Measurements from ENCODE around the gene NFATC3. TPM values are rescaled to one million over a fixed set of nuclear protein-coding genes. Genes with fewer than 3 reads are reported as not detected.
"Not testable (repeated sequence)": the region's sequence is repeated elsewhere in the genome, so short reads cannot be mapped to it uniquely, and the experiment has no call there.

The NFATC3 gene
- total RNA-seq, 1 experiment from 2014 or later, result 43.9 TPM

DNA sequence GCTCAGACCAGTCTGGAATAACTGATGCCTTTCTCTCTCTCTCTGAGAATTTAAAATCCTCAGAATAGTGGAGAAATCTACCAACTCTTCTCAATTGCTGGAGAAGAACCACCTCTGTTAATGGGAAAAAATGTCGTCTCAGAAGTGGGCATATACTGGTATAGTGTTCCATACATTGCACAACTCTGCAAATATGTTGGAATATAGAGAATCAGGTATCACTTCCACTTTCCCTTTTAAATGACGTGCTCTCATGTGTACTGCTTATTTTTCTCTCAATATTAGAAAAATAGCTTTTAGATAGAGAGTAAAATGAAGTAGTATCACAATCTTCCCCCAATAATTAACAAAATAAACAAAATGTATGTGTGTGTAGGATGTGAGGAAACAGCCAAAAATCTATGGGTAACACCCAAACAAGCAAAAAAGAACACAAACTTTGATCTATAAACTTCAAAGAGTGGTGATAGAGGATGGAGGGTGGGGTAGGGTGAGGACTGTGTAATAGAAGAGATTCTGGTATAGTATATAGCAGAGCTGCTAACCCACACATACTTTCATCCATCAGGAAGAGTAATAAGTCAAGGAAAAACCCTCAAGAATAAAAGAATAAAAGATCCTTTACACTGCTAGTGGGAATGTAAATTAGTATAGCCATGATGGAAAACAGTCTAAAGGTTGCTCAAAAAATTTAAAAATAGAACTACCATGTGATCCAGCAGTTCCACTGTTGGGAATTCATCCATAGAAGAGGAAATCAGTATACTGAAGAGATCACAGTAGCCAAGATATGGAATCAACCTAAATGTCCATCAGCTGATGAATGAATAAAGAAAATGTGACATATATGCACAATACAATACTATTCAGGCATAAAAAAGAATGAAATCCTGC, 46.9 kb downstream of the NFATC3 start:
- Histone ChIP-seq H3K36me3 (ENCODE audit: control insufficient read depth, insufficient read depth, low read length) (no peaks in the 10 kb centered on the region), H3K27me3 (replicated peaks; ENCODE audit: control insufficient read depth, insufficient read depth, low read length) (no peaks in the 10 kb centered on the region), H3K4me1 (no peaks in the 10 kb centered on the region), H3K9me3 (no peaks in the 10 kb centered on the region), H3K4me3 (ENCODE audit: low read depth, low read length) (no peak overlapping the region)
- DNase-seq, result no peak
- CTCF ChIA-PET, result no interaction called here
- H3K4me3 Mint-ChIP-seq (ENCODE audit: unreplicated experiment), result no peak overlapping the region
- intact Hi-C loops (cut with micrococcal nuclease; ENCODE audit: unreplicated experiment), result no loop called here
- no peaks in the 10 kb centered on the region for H3K36me3 Mint-ChIP-seq (ENCODE audit: insufficient read depth, unreplicated experiment)
- TF ChIP-seq, protein P1, sequence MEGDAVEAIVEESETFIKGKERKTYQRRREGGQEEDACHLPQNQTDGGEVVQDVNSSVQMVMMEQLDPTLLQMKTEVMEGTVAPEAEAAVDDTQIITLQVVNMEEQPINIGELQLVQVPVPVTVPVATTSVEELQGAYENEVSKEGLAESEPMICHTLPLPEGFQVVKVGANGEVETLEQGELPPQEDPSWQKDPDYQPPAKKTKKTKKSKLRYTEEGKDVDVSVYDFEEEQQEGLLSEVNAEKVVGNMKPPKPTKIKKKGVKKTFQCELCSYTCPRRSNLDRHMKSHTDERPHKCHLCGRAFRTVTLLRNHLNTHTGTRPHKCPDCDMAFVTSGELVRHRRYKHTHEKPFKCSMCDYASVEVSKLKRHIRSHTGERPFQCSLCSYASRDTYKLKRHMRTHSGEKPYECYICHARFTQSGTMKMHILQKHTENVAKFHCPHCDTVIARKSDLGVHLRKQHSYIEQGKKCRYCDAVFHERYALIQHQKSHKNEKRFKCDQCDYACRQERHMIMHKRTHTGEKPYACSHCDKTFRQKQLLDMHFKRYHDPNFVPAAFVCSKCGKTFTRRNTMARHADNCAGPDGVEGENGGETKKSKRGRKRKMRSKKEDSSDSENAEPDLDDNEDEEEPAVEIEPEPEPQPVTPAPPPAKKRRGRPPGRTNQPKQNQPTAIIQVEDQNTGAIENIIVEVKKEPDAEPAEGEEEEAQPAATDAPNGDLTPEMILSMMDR (IDR thresholded peaks at IDR 0.05; ENCODE audit: insufficient read depth in 1 of 2, low read depth in 1 of 2, low read length in 1 of 2, severe bottlenecking in 1 of 2, unreplicated experiment in 1 of 2), result no peak
- POLR2A ChIA-PET, result interaction anchor here (0.6 kb wide), 1 partner anchor 113 kb away, joined by 6 read pairs; no protein-coding TSS in a partner anchor
- no peaks in the 10 kb centered on the region for H3K9me3 Mint-ChIP-seq (ENCODE audit: unreplicated experiment)
- BruUV-seq (replicated peaks), result no TSS peak
- H3K4me1 Mint-ChIP-seq (ENCODE audit: low read depth, unreplicated experiment), result no peaks in the 10 kb centered on the region
- no peak overlapping the region for H3K27ac Mint-ChIP-seq (ENCODE audit: unreplicated experiment)
- H3K27me3 Mint-ChIP-seq (ENCODE audit: insufficient read depth, unreplicated experiment), result no peaks in the 10 kb centered on the region

DNA sequence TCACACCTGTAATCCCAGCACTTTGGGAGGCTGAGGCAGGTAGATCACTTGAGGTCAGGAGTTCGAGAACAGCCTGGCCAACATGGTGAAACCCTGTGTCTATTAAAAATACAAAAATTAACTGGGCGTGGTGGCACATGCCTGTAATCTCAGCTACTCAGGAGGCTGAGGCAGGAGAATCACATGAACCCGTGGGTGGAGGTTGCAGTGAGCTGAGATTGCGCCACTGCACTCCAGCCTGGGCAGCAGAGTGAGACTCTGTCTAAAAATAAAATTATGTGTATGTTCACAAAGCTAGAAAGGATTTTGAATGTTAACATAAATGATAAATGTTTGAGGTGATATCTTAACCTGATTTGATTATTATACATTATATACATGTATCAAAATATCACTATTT, 47.8 kb downstream of the NFATC3 start:
- H3K27me3 Mint-ChIP-seq (ENCODE audit: insufficient read depth, unreplicated experiment); H3K27me3 ChIP-seq (replicated peaks; ENCODE audit: control insufficient read depth, insufficient read depth, low read length); H3K9me3 ChIP-seq; DNase-seq; H3K4me3 Mint-ChIP-seq (ENCODE audit: unreplicated experiment); H3K36me3 ChIP-seq (ENCODE audit: control insufficient read depth, insufficient read depth, low read length); BruUV-seq (replicated peaks); H3K4me1 Mint-ChIP-seq (ENCODE audit: low read depth, unreplicated experiment); H3K4me3 ChIP-seq (ENCODE audit: low read depth, low read length); H3K4me1 ChIP-seq; H3K36me3 Mint-ChIP-seq (ENCODE audit: insufficient read depth, unreplicated experiment); POLR2A ChIA-PET; H3K27ac Mint-ChIP-seq (ENCODE audit: unreplicated experiment); intact Hi-C loops (cut with micrococcal nuclease; ENCODE audit: unreplicated experiment); CTCF ChIA-PET; H3K9me3 Mint-ChIP-seq (ENCODE audit: unreplicated experiment): not testable (repeated sequence)

DNA sequence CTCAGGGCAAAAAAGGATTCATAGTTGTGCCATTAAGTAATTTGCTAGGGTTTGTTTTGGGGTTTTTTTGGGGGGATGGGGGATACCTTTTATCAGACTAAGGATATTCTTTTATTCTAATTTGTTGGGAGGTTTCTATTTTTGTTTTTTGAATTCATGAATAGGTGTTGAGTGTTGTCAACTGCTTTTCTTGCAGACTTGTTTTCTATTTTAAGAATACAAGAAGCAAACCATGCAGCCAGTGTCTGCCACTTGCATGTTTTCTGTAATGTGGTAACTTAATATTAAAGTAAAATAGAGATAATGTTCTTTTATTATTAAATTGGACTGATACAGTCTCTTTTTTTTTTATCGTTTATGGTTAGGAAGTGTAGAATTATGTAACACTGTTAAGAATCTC, 49.5 kb downstream of the NFATC3 start:
- POLR2A ChIA-PET, result no interaction called here
- intact Hi-C loops (cut with micrococcal nuclease; ENCODE audit: unreplicated experiment), result no loop called here
- no peaks in the 10 kb centered on the region for H3K36me3 ChIP-seq (ENCODE audit: control insufficient read depth, insufficient read depth, low read length)
- H3K27me3 ChIP-seq (replicated peaks; ENCODE audit: control insufficient read depth, insufficient read depth, low read length), result no peaks in the 10 kb centered on the region
- Mint-ChIP-seq H3K9me3 (ENCODE audit: unreplicated experiment) (no peaks in the 10 kb centered on the region), H3K4me1 (ENCODE audit: low read depth, unreplicated experiment) (no peaks in the 10 kb centered on the region), H3K36me3 (ENCODE audit: insufficient read depth, unreplicated experiment) (peaks cover 14% of the 10 kb centered on the region), H3K27me3 (ENCODE audit: insufficient read depth, unreplicated experiment) (no peaks in the 10 kb centered on the region), H3K27ac (ENCODE audit: unreplicated experiment) (no peak overlapping the region), H3K4me3 (ENCODE audit: unreplicated experiment) (no peak overlapping the region)
- no peaks in the 10 kb centered on the region for H3K9me3 ChIP-seq
- TF ChIP-seq, protein P1 (IDR thresholded peaks at IDR 0.05; ENCODE audit: insufficient read depth in 1 of 2, low read depth in 1 of 2, low read length in 1 of 2, severe bottlenecking in 1 of 2, unreplicated experiment in 1 of 2), result no peak
- DNase-seq, result no peak
- no TSS peak for BruUV-seq (replicated peaks)
- CTCF ChIA-PET, result no interaction called here
- no peak overlapping the region for H3K4me3 ChIP-seq (ENCODE audit: low read depth, low read length)
- no peaks in the 10 kb centered on the region for H3K4me1 ChIP-seq
